Activated T-helper 17 cell treated with anti-CD3 and anti-CD28 coated beads, Interleukin-2, amount 50 U/mL, for 72 hours (primary cell): ENCODE data around the gene CRKL. TPM values are rescaled to one million over a fixed set of nuclear protein-coding genes. Genes with fewer than 3 reads are reported as not detected.
"Not testable (repeated sequence)": the region's sequence is repeated elsewhere in the genome, so short reads cannot be mapped to it uniquely, and the experiment has no call there.

Experiments
- ATAC-seq: fragments of 150-1000 bp; cut with Tn5 transposase; replicated peaks from 2 replicates; pipeline ENCODE4 v1.10.0; 2021; ENCODE audit warnings: mild to moderate bottlenecking, moderate library complexity
- H3K27ac Mint-ChIP-seq: one replicate; pipeline ENCODE4 v1.8.0; 2022; ENCODE audit warnings: mixed read lengths
- H3K27me3 Mint-ChIP-seq: one replicate; pipeline ENCODE4 v1.8.0; 2022; ENCODE audit warnings: mixed read lengths
- H3K36me3 Mint-ChIP-seq: one replicate; pipeline ENCODE4 v1.8.0; 2022; ENCODE audit warnings: low read depth, mild to moderate bottlenecking, mixed read lengths
- H3K4me1 Mint-ChIP-seq: one replicate; pipeline ENCODE4 v1.8.0; 2022; ENCODE audit warnings: mixed read lengths
- H3K4me3 Mint-ChIP-seq: one replicate; pipeline ENCODE4 v1.8.0; 2022; ENCODE audit warnings: mild to moderate bottlenecking, mixed read lengths
- H3K9me3 Mint-ChIP-seq: one replicate; pipeline ENCODE4 v1.8.0; 2022; ENCODE audit warnings: mixed read lengths
- total RNA-seq, 2 donors: library from RNA; stranded (reverse); gene quantifications; one replicate each; pipeline ENCODE4 v1.2.3, GENCODE V29; 2022

CRKL gene
- total RNA-seq, 2 donors from 2014 or later, result 88.5 to 145 TPM

DNA sequence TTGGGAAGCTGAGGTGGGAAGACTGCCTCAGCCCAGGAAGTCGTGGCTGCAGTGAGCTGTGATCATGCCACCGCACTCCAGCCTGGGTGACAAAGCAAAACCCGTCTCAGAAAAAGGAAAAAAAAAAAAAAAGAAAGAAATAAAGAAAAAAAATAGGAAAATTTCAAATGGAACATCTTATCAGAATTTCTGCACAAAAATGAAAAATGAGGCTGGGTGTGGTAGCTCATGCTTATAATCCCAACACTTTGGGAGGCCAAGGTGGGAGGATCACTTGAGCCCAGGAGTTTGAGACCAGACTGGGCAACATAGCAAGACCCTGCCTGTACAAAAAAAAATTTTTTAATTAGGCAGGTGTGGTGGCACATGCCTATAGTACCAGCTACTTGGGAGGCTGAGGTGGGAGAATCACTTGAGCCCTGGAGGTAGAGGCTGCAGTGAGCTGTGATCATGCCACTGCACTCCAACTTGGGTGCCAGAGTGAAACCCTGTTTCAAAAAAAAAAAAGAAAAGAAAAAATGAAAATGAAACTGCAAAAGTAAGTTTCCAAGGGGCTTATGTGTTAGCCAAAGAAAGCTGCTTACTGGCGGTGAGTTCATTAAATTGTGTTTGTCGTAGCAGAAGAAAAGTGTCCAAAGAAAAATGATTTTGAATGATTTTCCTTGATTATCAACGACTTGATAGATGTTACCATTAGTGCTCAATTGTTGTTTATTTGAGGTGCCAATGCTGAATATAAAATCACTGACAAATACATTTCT is 7.5 kb upstream of the CRKL start:
- H3K4me3 Mint-ChIP-seq, result no peak overlapping the region
- no peaks in the 10 kb centered on the region for H3K36me3 Mint-ChIP-seq
- H3K27me3 Mint-ChIP-seq, result no peaks in the 10 kb centered on the region
- ATAC-seq, result no peak
- H3K27ac Mint-ChIP-seq, result no peak overlapping the region
- H3K4me1 Mint-ChIP-seq, result peaks cover 3% of the 10 kb centered on the region
- H3K9me3 Mint-ChIP-seq, result no peaks in the 10 kb centered on the region

DNA sequence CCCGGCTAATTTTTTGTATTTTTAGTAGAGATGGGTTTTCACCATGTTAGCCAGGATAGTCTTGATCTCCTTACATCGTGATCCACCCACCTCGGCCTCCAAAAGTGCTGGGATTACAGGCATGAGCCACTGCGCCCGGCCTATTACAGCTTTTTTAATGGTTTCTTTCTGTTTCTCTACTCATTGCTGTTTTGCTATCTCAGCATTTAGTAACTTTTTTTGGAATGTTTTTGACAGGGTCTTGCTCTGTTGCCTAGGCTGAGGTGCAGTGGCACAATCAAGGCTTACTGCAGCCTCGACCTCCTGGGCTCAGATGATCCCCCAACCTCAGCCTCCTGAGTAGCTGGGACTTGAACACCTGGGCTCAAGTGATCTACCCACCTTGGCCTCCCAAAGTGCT is 4.7 kb upstream of the CRKL start:
- no peaks in the 10 kb centered on the region for H3K36me3 Mint-ChIP-seq
- H3K27ac Mint-ChIP-seq, result no peak overlapping the region
- no peak for ATAC-seq
- peaks cover 7% of the 10 kb centered on the region for H3K4me1 Mint-ChIP-seq
- H3K4me3 Mint-ChIP-seq, result no peak overlapping the region
- no peaks in the 10 kb centered on the region for H3K27me3 Mint-ChIP-seq
- H3K9me3 Mint-ChIP-seq, result no peaks in the 10 kb centered on the region

DNA sequence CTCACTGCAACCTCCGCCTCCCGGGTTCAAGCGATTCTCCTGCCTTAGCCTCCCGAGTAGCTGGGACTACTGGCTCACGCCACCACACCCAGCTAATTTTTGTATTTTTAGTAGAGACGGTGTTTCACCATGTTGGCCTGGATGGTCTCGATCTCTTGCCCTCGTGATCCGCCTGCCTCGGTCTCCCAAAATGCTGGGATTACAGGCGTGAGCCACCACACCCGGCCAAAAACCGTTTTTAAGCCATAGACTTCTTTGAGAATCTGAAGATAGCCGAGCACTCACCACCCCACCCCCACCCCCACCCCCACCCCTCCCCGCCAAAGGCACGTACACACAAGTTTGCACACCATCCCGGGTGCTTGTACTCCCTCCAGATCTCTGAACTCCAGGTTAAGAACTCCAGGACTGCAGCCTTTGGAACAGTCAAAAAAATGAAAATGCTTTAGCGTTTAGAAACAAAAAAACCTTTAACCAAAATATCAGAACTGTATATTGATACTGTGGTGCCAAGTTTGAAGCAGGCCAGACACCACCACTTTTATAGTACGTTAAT is 1.5 kb downstream of the CRKL start:
- Mint-ChIP-seq H3K9me3 (no peaks in the 10 kb centered on the region), H3K36me3 (peaks cover 51% of the 10 kb centered on the region), H3K4me3 (peak overlapping the region; percentile 82), H3K4me1 (peaks cover 26% of the 10 kb centered on the region), H3K27me3 (no peaks in the 10 kb centered on the region), H3K27ac (peak overlapping the region; percentile 91)
- no peak for ATAC-seq

DNA sequence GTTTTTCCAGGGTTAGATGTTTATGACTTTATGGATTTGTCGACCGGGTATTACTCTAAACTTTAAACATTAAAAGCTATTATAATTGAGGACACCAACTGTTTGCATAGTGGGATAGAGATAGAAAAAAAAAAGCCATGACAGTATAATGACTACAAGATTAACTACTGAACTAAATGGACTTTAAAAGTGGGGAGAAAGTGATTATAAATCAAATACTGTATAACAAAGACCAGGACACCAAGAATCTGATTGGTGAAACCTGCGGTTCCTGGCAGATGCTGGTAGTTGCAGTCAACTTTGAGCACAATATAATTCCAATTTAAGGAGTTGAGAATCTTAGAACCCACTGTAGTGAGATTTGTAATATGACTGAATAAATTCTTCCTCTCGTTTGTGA is 2.5 kb downstream of the CRKL start:
- Mint-ChIP-seq H3K4me3 (peak overlapping the region; percentile 82), H3K4me1 (peaks cover 23% of the 10 kb centered on the region), H3K27ac (peak overlapping the region; percentile 91), H3K9me3 (no peaks in the 10 kb centered on the region), H3K27me3 (no peaks in the 10 kb centered on the region), H3K36me3 (peaks cover 59% of the 10 kb centered on the region)
- no peak for ATAC-seq

DNA sequence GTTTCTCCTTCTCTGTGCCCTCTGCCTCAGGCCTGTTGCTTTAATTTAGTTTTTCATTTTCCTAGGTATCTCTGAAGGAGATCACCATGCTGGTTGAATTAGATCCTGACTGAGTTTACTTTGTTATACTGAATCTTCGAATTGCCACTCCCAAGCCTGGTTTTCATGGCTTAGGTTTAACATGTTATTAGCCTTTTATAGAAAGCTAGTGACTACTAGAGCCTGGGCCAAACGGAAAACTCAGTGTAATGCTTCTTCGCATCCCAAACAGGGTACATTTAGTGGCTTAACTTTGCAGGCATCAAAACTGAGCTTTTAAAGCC is 3.6 kb downstream of the CRKL start:
- Mint-ChIP-seq H3K4me1 (peaks cover 25% of the 10 kb centered on the region), H3K27ac (peak overlapping the region; percentile 2), H3K9me3 (no peaks in the 10 kb centered on the region), H3K27me3 (no peaks in the 10 kb centered on the region), H3K36me3 (peaks cover 70% of the 10 kb centered on the region), H3K4me3 (peak overlapping the region; percentile 82)
- ATAC-seq, result no peak

DNA sequence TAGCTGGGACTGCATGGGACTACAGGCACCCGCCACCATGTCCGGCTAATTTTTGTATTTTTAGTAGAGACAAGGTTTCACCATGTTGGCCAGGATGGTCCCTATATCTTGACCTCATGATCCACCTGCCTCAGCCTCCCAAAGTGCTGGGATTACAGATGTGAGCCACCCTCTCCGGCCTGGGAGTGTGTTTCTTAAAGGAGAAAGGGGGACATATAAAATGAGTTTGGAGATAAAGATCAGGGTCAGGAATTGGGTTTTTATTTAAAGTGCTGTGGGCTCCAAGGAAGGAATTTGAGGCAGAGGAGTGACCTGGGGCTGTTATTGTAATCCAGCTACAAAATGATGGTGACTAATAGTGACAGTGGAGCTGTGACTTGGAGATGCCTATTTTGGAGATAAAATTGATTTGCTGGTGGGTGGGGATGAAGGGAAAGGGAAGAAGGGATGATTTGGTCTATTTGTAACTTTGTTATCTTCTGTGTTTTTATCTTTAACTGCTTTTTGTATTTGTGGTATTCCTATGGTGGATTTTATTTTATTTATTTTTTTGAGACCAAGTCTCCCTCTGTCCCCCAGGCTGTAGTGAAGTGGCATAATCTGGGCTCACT is 5.0 kb downstream of the CRKL start:
- H3K36me3 Mint-ChIP-seq, result peaks cover 79% of the 10 kb centered on the region
- no peaks in the 10 kb centered on the region for H3K9me3 Mint-ChIP-seq
- H3K27me3 Mint-ChIP-seq, result no peaks in the 10 kb centered on the region
- peaks cover 34% of the 10 kb centered on the region for H3K4me1 Mint-ChIP-seq
- peak overlapping the region; percentile 82 for H3K4me3 Mint-ChIP-seq
- no peak overlapping the region for H3K27ac Mint-ChIP-seq
- no peak for ATAC-seq

DNA sequence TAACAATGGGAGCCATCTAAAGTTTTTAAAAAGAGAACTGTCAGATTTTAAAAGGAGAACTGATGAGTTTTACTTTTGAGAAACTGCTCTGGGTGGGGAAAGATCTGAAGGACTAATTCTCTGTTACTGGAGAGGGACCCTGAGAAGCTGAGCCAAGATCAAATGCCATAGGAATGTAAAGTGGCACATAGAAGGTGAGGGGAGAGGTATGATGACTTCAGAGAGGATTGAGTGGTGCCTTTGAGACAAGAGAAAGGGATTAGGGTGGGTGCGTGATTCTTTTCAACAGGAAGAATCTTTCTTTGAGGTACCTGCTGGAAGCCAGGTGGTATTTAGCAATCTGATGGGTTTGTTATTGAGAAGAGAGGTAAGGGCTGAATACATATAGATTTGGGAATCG is 9.0 kb downstream of the CRKL start:
- ATAC-seq, result no peak
- Mint-ChIP-seq H3K27me3 (no peaks in the 10 kb centered on the region), H3K4me3 (peak overlapping the region; percentile 4), H3K27ac (peak overlapping the region; percentile 51), H3K4me1 (peaks cover 33% of the 10 kb centered on the region), H3K9me3 (no peaks in the 10 kb centered on the region), H3K36me3 (peaks cover 69% of the 10 kb centered on the region)

DNA sequence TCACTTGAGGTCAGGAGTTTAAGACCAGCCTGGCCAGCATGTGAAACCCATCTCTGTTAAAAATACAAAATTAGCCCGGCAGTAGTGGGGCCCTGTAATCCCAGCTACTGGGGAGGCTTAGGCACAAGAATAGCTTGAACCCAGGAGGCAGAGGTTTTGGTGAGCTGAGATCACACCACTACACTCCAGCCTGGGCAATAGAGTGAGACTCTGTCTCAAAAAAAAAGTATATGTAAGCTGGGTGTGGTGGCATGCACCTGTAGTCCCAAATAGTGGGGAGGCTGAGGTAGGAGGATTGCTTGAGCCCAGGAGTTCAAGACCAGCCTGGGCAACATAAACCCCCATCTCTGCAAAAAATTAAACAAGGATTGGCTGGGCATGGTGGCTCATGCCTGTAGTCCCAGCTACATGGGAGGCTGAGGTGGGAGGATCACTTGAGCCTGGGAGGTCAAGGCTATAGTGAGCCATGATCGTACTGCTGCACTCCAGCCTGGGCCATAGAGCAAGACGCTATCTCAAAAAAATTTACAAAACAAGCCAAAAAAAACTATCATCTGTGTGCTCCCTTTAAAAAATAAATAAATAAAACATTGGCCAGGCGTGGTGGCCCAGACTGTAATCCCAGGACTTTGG is 10.8 kb downstream of the CRKL start:
- H3K27ac Mint-ChIP-seq, result no peak overlapping the region

DNA sequence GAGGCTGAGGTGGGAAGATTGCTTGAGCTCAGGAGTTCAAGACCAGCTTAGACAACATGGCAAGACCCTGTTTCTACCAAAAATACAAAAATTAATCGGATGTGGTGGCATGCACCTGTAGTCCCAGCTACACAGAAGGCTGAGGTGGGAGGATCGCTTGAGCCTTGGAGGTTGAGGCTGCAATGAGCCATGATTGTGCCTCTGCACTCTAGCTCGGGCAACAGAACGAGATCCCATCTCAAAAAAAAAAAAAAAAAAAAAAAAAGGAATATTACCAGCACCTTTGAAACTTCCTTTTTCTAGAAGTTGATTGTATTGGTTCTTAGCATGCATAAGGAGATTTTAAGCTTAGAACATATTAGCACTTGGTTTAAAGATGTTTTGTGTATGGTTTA is 11.4 kb downstream of the CRKL start:
- Mint-ChIP-seq H3K36me3 (peaks cover 70% of the 10 kb centered on the region), H3K27ac (no peak overlapping the region), H3K27me3 (no peaks in the 10 kb centered on the region), H3K9me3 (no peaks in the 10 kb centered on the region), H3K4me3 (no peak overlapping the region), H3K4me1 (peaks cover 29% of the 10 kb centered on the region)
- ATAC-seq, result no peak

More for the DNA sequence above, 10.8 kb downstream of the CRKL start:
- no peak for ATAC-seq
- Mint-ChIP-seq H3K36me3 (peaks cover 65% of the 10 kb centered on the region), H3K4me3 (no peak overlapping the region), H3K27me3 (no peaks in the 10 kb centered on the region), H3K9me3 (no peaks in the 10 kb centered on the region), H3K4me1 (peaks cover 29% of the 10 kb centered on the region)

DNA sequence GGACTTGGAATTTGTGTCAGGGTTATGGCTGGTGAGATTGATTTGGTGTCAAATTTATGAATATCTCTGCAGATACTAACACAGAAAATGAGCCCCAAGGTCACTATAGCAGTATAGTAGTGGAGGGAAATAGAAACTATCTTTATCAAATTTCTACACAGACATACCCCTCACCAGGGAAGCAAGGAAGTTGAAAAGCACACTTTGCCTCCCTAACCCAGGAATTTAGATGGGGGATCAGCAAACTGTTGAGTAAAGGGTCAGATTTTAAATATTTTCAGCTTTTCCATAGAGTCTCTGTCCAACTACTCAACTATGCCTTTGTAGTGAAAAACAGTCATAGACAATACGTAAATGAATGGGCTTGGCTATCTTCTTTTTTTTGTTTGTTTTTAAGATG is 12.8 kb downstream of the CRKL start:
- Mint-ChIP-seq H3K27me3 (no peaks in the 10 kb centered on the region), H3K4me1 (peaks cover 39% of the 10 kb centered on the region), H3K36me3 (peaks cover 73% of the 10 kb centered on the region), H3K27ac (no peak overlapping the region), H3K4me3 (no peak overlapping the region), H3K9me3 (no peaks in the 10 kb centered on the region)
- ATAC-seq, result no peak

DNA sequence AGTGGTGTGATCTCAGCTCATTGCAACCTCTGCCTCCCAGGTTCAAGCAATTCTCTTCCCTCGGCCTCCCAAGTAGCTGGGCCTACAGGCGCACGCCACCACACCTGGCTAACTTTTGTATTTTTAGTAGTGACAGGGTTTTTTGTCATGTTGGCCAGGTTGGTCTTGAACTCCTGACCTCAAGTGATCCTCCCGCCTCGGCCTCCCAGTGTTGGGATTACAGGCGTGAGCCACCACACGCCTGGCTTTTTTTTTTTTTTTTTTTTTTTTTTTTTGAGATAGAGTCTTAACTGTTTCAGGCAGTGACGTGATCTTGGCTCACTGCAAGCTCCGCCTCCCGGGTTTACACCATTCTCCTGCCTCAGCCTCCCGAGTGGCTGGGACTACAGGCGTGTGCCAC is 13.2 kb downstream of the CRKL start:
- peaks cover 73% of the 10 kb centered on the region for H3K36me3 Mint-ChIP-seq
- not testable (repeated sequence) for H3K27me3 Mint-ChIP-seq, H3K4me3 Mint-ChIP-seq, H3K9me3 Mint-ChIP-seq, ATAC-seq, H3K27ac Mint-ChIP-seq
- H3K4me1 Mint-ChIP-seq, result peaks cover 36% of the 10 kb centered on the region

DNA sequence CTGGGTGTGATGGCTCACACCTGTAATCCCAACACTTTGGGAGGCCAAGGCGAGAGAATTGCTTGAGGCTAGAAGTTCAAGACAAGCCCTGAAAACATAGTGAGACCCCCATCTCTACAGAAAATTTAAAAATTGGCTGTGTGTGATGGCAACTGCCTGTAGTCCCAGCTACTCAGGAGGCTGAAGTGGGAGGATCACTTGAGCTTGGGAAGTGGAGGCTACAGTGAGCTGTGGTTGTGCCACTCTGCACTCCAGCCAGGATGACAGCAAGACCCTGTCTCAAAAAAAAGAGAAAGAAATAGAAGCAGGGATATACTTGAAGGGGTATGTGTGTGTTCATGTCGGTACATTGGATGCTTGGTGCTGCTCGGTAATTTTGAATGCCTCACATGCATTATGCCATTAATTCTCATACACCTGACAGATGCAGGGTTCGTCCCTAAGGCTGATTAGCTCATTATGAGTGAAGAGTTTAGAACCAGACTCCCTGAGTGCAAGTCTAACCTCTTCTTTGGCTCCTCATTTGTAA is 14.0 kb downstream of the CRKL start:
- no peak for ATAC-seq
- peaks cover 73% of the 10 kb centered on the region for H3K36me3 Mint-ChIP-seq
- H3K4me3 Mint-ChIP-seq, result no peak overlapping the region
- H3K9me3 Mint-ChIP-seq, result no peaks in the 10 kb centered on the region
- no peaks in the 10 kb centered on the region for H3K27me3 Mint-ChIP-seq
- H3K4me1 Mint-ChIP-seq, result peaks cover 29% of the 10 kb centered on the region
- no peak overlapping the region for H3K27ac Mint-ChIP-seq

DNA sequence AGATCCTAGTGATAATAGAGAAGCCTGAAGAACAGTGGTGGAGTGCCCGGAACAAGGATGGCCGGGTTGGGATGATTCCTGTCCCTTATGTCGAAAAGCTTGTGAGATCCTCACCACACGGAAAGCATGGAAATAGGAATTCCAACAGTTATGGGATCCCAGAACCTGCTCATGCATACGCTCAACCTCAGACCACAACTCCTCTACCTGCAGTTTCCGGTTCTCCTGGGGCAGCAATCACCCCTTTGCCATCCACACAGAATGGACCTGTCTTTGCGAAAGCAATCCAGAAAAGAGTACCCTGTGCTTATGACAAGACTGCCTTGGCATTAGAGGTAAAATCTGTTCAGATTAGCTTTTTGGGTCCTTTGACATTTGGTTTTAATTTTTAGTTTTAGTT is 16.7 kb downstream of the CRKL start:
- H3K27me3 Mint-ChIP-seq, result no peaks in the 10 kb centered on the region
- H3K27ac Mint-ChIP-seq, result no peak overlapping the region
- H3K4me1 Mint-ChIP-seq, result peaks cover 42% of the 10 kb centered on the region
- H3K9me3 Mint-ChIP-seq, result no peaks in the 10 kb centered on the region
- H3K4me3 Mint-ChIP-seq, result peak overlapping the region; percentile 10
- no peak for ATAC-seq
- peaks cover 86% of the 10 kb centered on the region for H3K36me3 Mint-ChIP-seq

DNA sequence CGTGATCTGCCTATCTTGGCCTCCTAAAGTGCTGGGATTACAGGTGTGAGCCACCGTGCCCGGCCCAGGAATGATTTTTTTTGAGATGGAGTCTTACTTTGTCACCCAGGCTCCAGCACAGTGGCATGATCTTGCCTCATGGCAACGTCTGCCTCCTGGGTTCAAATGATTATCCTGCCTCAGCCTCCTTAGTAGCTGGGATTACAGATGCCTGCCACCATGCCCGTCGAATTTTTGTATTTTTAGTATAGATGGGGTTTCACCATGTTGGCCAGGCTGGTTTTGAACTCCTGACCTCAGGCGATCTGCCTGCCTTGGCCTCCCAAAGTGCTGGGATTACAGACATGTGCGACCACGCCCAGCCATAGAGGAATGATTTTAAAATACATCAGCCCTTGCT is 17.8 kb downstream of the CRKL start:
- H3K27ac Mint-ChIP-seq, H3K9me3 Mint-ChIP-seq, H3K27me3 Mint-ChIP-seq, H3K4me3 Mint-ChIP-seq, ATAC-seq: not testable (repeated sequence)
- Mint-ChIP-seq H3K4me1 (peaks cover 43% of the 10 kb centered on the region), H3K36me3 (peaks cover 90% of the 10 kb centered on the region)
